Chondrocyte (in vitro differentiated cells): Measurements from ENCODE around the gene THSD4. TPM values are rescaled to one million over a fixed set of nuclear protein-coding genes. Genes with fewer than 3 reads are reported as not detected.

ENCODE experiments used
- DNase-seq: peaks from one replicate; pipeline ENCODE4 v3.0.0; 2021; ENCODE audit warnings: mixed read lengths, low spot score
- H3K27ac Mint-ChIP-seq: one replicate; pipeline ENCODE4 v1.8.0; 2021; ENCODE audit warnings: mild to moderate bottlenecking, moderate library complexity, mixed read lengths; ENCODE audit not compliant: unreplicated experiment
- H3K27me3 Mint-ChIP-seq: 2 replicates; pipeline ENCODE4 v1.8.0; 2021; ENCODE audit warnings: low read depth, mixed read lengths
- H3K36me3 Mint-ChIP-seq: 2 replicates; pipeline ENCODE4 v1.8.0; 2021; ENCODE audit warnings: low read depth, mixed read lengths
- H3K4me1 Mint-ChIP-seq: 2 replicates; pipeline ENCODE4 v1.8.0; 2021; ENCODE audit warnings: low read depth, mild to moderate bottlenecking, mixed read lengths
- H3K4me3 Mint-ChIP-seq: one replicate; pipeline ENCODE4 v1.8.0; 2021; ENCODE audit warnings: mild to moderate bottlenecking, moderate library complexity, mixed read lengths; ENCODE audit not compliant: unreplicated experiment
- H3K9me3 Mint-ChIP-seq: 2 replicates; pipeline ENCODE4 v1.8.0; 2021; ENCODE audit warnings: low read depth, mixed read lengths
- total RNA-seq: library from RNA; stranded (reverse); gene quantifications from 3 replicates; pipeline ENCODE4 v1.2.1, GENCODE V29; 2021
- TF ChIP-seq, protein P1 (sequence below): fragments of 200-600 bp; sonication (generic); IDR thresholded peaks from 2 replicates; pipeline ENCODE4 v1.5.0; 2021; ENCODE audit warnings: antibody characterized with exemption, mild to moderate bottlenecking, moderate library complexity

THSD4 gene
- total RNA-seq, 1 donor from 2014 or later, result 3.4 TPM

GRCh38 chr15:71789616-71790015, 674.3 kb downstream of the THSD4 start:
- TF ChIP-seq, protein P1, sequence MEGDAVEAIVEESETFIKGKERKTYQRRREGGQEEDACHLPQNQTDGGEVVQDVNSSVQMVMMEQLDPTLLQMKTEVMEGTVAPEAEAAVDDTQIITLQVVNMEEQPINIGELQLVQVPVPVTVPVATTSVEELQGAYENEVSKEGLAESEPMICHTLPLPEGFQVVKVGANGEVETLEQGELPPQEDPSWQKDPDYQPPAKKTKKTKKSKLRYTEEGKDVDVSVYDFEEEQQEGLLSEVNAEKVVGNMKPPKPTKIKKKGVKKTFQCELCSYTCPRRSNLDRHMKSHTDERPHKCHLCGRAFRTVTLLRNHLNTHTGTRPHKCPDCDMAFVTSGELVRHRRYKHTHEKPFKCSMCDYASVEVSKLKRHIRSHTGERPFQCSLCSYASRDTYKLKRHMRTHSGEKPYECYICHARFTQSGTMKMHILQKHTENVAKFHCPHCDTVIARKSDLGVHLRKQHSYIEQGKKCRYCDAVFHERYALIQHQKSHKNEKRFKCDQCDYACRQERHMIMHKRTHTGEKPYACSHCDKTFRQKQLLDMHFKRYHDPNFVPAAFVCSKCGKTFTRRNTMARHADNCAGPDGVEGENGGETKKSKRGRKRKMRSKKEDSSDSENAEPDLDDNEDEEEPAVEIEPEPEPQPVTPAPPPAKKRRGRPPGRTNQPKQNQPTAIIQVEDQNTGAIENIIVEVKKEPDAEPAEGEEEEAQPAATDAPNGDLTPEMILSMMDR, result no peak
- H3K4me3 Mint-ChIP-seq, result no peak overlapping the region
- no peaks in the 10 kb centered on the region for H3K9me3 Mint-ChIP-seq
- no peak overlapping the region for H3K27ac Mint-ChIP-seq
- no peaks in the 10 kb centered on the region for H3K27me3 Mint-ChIP-seq
- H3K36me3 Mint-ChIP-seq, result no peaks in the 10 kb centered on the region
- DNase-seq, result no peak
- peaks cover 25% of the 10 kb centered on the region for H3K4me1 Mint-ChIP-seq

GRCh38 chr15:71790081-71790480, 674.8 kb downstream of the THSD4 start:
- H3K9me3 Mint-ChIP-seq, result no peaks in the 10 kb centered on the region
- TF ChIP-seq, protein P1, result no peak
- H3K4me3 Mint-ChIP-seq, result no peak overlapping the region
- DNase-seq, result no peak
- H3K4me1 Mint-ChIP-seq, result peaks cover 25% of the 10 kb centered on the region
- no peaks in the 10 kb centered on the region for H3K27me3 Mint-ChIP-seq
- H3K36me3 Mint-ChIP-seq, result no peaks in the 10 kb centered on the region
- H3K27ac Mint-ChIP-seq, result no peak overlapping the region

DNA sequence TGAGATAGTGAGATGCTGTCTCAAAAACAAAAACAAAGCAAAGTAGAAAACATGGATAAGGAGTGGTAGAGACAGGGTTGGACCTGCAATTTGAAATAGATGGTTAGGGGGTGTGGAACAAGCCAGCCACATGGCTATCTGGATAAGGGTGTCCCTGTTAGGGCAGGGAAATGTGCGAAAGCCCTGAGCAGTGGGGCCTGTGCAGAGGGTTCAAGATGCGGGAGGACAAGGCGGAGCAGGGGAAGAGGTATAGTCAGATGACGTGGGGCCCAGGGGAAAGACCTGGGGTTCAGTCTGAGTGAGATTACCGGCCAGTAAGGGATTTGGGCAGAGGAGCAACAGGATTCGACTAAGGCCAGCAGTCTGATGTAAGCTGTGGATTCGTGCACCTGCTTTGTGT, 676.7 kb downstream of the THSD4 start:
- H3K36me3 Mint-ChIP-seq, result peaks cover 3% of the 10 kb centered on the region
- H3K27me3 Mint-ChIP-seq, result no peaks in the 10 kb centered on the region
- no peak overlapping the region for H3K4me3 Mint-ChIP-seq
- DNase-seq, result no peak
- TF ChIP-seq, protein P1, result no peak
- no peak overlapping the region for H3K27ac Mint-ChIP-seq
- H3K4me1 Mint-ChIP-seq, result peaks cover 22% of the 10 kb centered on the region
- H3K9me3 Mint-ChIP-seq, result no peaks in the 10 kb centered on the region

- TF ChIP-seq, protein P1, result no peak
- H3K4me1 Mint-ChIP-seq, result peaks cover 22% of the 10 kb centered on the region
- DNase-seq, result no peak
- H3K27me3 Mint-ChIP-seq, result no peaks in the 10 kb centered on the region
- no peak overlapping the region for H3K4me3 Mint-ChIP-seq
- H3K36me3 Mint-ChIP-seq, result peaks cover 3% of the 10 kb centered on the region
- no peaks in the 10 kb centered on the region for H3K9me3 Mint-ChIP-seq
- no peak overlapping the region for H3K27ac Mint-ChIP-seq
Observed at GRCh38 chr15:71792521-71792920, 677.2 kb downstream of the THSD4 start.

DNA sequence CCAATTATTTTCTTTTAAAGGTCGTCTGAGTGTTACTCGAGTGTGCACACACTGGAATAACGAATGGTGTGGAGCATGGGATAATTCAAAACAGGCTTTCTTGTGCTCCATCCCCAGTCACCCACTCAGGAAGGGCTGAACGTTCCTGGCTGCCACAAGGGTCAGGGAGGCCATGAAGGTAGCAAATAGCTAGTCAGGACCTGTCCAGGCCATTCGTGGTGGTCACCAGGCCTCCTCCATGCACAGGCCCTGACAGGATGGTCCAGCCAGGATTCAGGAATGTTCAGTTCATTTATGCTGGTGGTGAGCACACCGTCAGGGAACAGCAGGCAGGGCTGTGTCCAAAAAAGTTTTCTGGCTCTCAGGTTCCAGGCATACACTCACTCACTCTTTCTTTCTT, 683.4 kb downstream of the THSD4 start:
- peaks cover 3% of the 10 kb centered on the region for H3K36me3 Mint-ChIP-seq
- TF ChIP-seq, protein P1, result no peak
- H3K27ac Mint-ChIP-seq, result no peak overlapping the region
- no peak for DNase-seq
- no peaks in the 10 kb centered on the region for H3K27me3 Mint-ChIP-seq
- H3K4me3 Mint-ChIP-seq, result no peak overlapping the region
- no peaks in the 10 kb centered on the region for H3K9me3 Mint-ChIP-seq
- peaks cover 4% of the 10 kb centered on the region for H3K4me1 Mint-ChIP-seq
